BLaER1 (cell line): ENCODE results near the gene PGBD5.

Source experiments
- H3K27ac ChIP-seq: shearing (Covaris generic); formaldehyde crosslinking; 2 replicates; pipeline ENCODE4 v1.8.1; 2022
- H3K27me3 ChIP-seq: shearing (Covaris generic); formaldehyde crosslinking; 2 replicates; pipeline ENCODE4 v1.8.1; 2022
- H3K36me3 ChIP-seq: shearing (Covaris generic); formaldehyde crosslinking; 2 replicates; pipeline ENCODE4 v1.8.1; 2022
- H3K4me1 ChIP-seq: shearing (Covaris generic); formaldehyde crosslinking; 2 replicates; pipeline ENCODE4 v1.8.1; 2022
- H3K4me2 ChIP-seq: shearing (Covaris generic); formaldehyde crosslinking; 2 replicates; pipeline ENCODE4 v1.8.1; 2022
- H3K4me3 ChIP-seq: shearing (Covaris generic); formaldehyde crosslinking; 2 replicates; pipeline ENCODE4 v1.8.1; 2022
- H3K9ac ChIP-seq: shearing (Covaris generic); formaldehyde crosslinking; 2 replicates; pipeline ENCODE4 v1.8.1; 2022
- H3K9me3 ChIP-seq: shearing (Covaris generic); formaldehyde crosslinking; 2 replicates; pipeline ENCODE4 v1.8.1; 2022
- H4K20me1 ChIP-seq: shearing (Covaris generic); formaldehyde crosslinking; 2 replicates; pipeline ENCODE4 v1.8.1; 2022
- Cebpa-rat ChIP-seq: shearing (Covaris generic); IDR thresholded peaks from 2 replicates; pipeline ENCODE4 v1.8.1; 2022

PGBD5 gene

GRCh38 chr1:230371923-230372703 lies 54.0 kb downstream of the PGBD5 start:
- H3K4me2 ChIP-seq, result no peak overlapping the region
- H3K27ac ChIP-seq, result no peak overlapping the region
- H3K4me1 ChIP-seq, result no peaks in the 10 kb centered on the region
- TF ChIP-seq Cebpa-rat, result no peak
- H3K9ac ChIP-seq, result no peak overlapping the region
- H3K9me3 ChIP-seq, result no peaks in the 10 kb centered on the region
- H3K4me3 ChIP-seq, result no peak overlapping the region
- no peaks in the 10 kb centered on the region for H4K20me1 ChIP-seq
- H3K36me3 ChIP-seq, result no peaks in the 10 kb centered on the region
- H3K27me3 ChIP-seq, result no peaks in the 10 kb centered on the region

- H3K36me3 ChIP-seq, result no peaks in the 10 kb centered on the region
- no peaks in the 10 kb centered on the region for H3K27me3 ChIP-seq
- H3K4me3 ChIP-seq, result no peak overlapping the region
- no peak overlapping the region for H3K4me2 ChIP-seq
- no peak overlapping the region for H3K27ac ChIP-seq
- no peak for TF ChIP-seq Cebpa-rat
- H4K20me1 ChIP-seq, result no peaks in the 10 kb centered on the region
- no peaks in the 10 kb centered on the region for H3K9me3 ChIP-seq
- no peaks in the 10 kb centered on the region for H3K4me1 ChIP-seq
- H3K9ac ChIP-seq, result no peak overlapping the region
Observed at GRCh38 chr1:230370109-230370508, 56.0 kb downstream of the PGBD5 start.

- Histone ChIP-seq H3K9ac (no peak overlapping the region), H3K4me3 (no peak overlapping the region), H3K36me3 (no peaks in the 10 kb centered on the region), H3K4me1 (no peaks in the 10 kb centered on the region), H3K4me2 (no peak overlapping the region), H3K27me3 (no peaks in the 10 kb centered on the region), H3K9me3 (no peaks in the 10 kb centered on the region), H3K27ac (no peak overlapping the region), H4K20me1 (no peaks in the 10 kb centered on the region)
- TF ChIP-seq Cebpa-rat, result no peak
Observed at GRCh38 chr1:230368871-230369270, 57.3 kb downstream of the PGBD5 start.

DNA sequence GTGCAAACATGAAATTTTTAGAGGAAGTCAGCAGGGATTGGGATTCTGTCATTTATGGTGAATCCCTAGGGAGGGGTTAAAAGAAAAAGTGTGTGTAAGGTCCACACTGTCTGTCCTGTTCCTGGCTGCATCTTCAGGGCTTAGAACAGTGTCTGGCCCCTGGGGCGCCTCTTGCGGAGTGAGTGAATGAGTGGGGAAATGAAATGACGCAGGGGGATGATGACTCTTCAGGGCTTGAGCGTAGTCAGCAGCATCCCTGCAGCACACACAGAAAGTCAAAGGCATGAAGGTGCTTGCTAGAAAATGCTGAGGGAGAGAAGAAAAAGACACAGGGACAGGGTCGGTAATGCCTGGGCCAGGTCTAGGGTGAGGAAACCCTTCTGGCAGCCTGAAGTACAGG lies 57.8 kb downstream of the PGBD5 start:
- Histone ChIP-seq H3K36me3 (no peaks in the 10 kb centered on the region), H3K27ac (no peak overlapping the region), H3K4me3 (no peak overlapping the region), H3K9me3 (no peaks in the 10 kb centered on the region), H3K27me3 (no peaks in the 10 kb centered on the region), H3K4me1 (no peaks in the 10 kb centered on the region), H4K20me1 (no peaks in the 10 kb centered on the region), H3K4me2 (no peak overlapping the region), H3K9ac (no peak overlapping the region)
- TF ChIP-seq Cebpa-rat, result no peak

GRCh38 chr1:230366504-230366915 lies 59.6 kb downstream of the PGBD5 start:
- Histone ChIP-seq H3K27me3 (no peaks in the 10 kb centered on the region), H3K9me3 (no peaks in the 10 kb centered on the region), H3K4me1 (no peaks in the 10 kb centered on the region), H3K27ac (no peak overlapping the region), H3K9ac (no peak overlapping the region), H4K20me1 (no peaks in the 10 kb centered on the region), H3K4me3 (no peak overlapping the region), H3K36me3 (no peaks in the 10 kb centered on the region), H3K4me2 (no peak overlapping the region)
- no peak for TF ChIP-seq Cebpa-rat

GRCh38 chr1:230365723-230366307 lies 60.3 kb downstream of the PGBD5 start:
- Histone ChIP-seq H3K36me3 (no peaks in the 10 kb centered on the region), H3K9me3 (0 out of 2 replicates have a peak, but pooled peaks cover under 1% of the 10 kb centered on the region)

DNA sequence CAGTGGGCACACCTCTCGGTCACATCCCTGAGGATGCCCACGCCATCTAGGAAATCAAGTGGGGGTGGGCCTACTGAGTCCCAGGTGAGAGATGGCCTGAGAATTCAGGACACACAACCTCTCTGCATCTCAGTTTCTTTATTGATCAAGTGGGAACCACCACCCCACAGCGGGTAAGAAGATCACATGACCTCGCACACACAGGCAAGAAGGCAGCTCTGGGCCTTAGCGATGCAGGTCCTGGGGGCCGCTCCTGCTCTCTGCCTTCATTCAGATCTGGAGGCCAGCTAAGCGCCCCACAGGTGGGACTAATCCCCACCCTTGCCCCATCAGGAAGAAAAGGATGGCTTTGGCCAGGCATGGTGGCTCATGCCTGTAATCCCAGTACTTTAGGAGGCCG lies 63.2 kb downstream of the PGBD5 start:
- Histone ChIP-seq H3K4me3 (no peak overlapping the region), H3K27ac (no peak overlapping the region), H3K4me1 (no peaks in the 10 kb centered on the region), H3K4me2 (no peak overlapping the region), H3K36me3 (no peaks in the 10 kb centered on the region), H4K20me1 (no peaks in the 10 kb centered on the region), H3K9ac (no peak overlapping the region), H3K27me3 (no peaks in the 10 kb centered on the region), H3K9me3 (peaks cover 5% of the 10 kb centered on the region; the same call in 1 of the 2 replicates)
- no peak for TF ChIP-seq Cebpa-rat

More at GRCh38 chr1:230365723-230366307, 60.3 kb downstream of the PGBD5 start:
- H3K4me3 ChIP-seq, result no peak overlapping the region
- H3K4me2 ChIP-seq, result no peak overlapping the region
- no peak overlapping the region for H3K27ac ChIP-seq
- no peaks in the 10 kb centered on the region for H3K27me3 ChIP-seq
- no peaks in the 10 kb centered on the region for H3K4me1 ChIP-seq
- H3K9ac ChIP-seq, result no peak overlapping the region
- H4K20me1 ChIP-seq, result no peaks in the 10 kb centered on the region
- TF ChIP-seq Cebpa-rat, result no peak

GRCh38 chr1:230361941-230362340 lies 64.2 kb downstream of the PGBD5 start:
- Histone ChIP-seq H3K27me3 (no peaks in the 10 kb centered on the region), H3K9me3 (peaks cover 5% of the 10 kb centered on the region; the same call in 1 of the 2 replicates), H3K27ac (no peak overlapping the region), H3K4me1 (no peaks in the 10 kb centered on the region), H3K4me3 (no peak overlapping the region), H3K36me3 (no peaks in the 10 kb centered on the region), H3K9ac (no peak overlapping the region), H3K4me2 (no peak overlapping the region), H4K20me1 (no peaks in the 10 kb centered on the region)
- TF ChIP-seq Cebpa-rat, result no peak

DNA sequence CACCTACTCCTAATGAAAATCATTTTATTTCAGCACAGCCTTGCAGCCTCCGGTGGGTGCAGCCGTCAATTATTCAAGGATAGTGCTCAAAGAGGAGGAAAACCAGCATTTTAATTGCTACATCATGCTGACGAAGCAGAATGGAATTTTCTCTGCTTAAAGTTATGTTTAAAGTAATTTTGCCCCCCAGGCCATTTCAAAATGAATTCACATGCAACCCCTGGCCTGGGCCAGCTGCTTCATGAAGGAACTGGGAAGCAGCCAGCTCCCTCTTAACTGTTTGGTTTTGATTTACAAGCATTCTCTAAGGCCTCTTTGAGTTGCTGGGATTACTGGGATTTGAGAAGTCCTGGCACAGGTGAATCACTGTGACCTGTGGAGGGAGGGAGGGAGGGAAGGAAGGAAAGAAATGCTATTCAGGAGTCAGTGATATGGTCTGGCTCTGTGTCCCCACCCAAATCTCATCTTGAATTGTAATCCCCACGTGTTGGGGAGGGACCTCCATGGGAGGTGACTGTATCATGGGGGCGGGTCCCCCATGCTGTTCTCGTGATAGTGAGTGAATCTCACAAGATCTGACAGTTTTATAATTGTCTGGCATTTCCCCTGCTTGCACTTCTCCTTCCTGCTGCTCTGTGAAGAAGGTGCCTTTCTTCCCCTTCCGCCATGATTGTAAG lies 66.0 kb downstream of the PGBD5 start:
- no peaks in the 10 kb centered on the region for H3K27me3 ChIP-seq

More for the DNA sequence above, 66.0 kb downstream of the PGBD5 start:
- no peak for TF ChIP-seq Cebpa-rat
- Histone ChIP-seq H3K4me1 (no peaks in the 10 kb centered on the region), H3K9me3 (peaks cover 5% of the 10 kb centered on the region; the same call in 1 of the 2 replicates), H3K4me3 (no peak overlapping the region), H3K27ac (no peak overlapping the region), H3K9ac (no peak overlapping the region), H3K36me3 (no peaks in the 10 kb centered on the region), H4K20me1 (no peaks in the 10 kb centered on the region), H3K4me2 (no peak overlapping the region)
